GM12878 (cell line): ENCODE data around the gene SNX13. TPM values are rescaled to one million over a fixed set of nuclear protein-coding genes. Genes with fewer than 3 reads are reported as not detected.

Experiments
- ATAC-seq: fragments of 200-7000 bp; cut with Tn5 transposase; 3 replicates; pipeline ENCODE4 v1.9.1; 2020; ENCODE audit warnings: mild to moderate bottlenecking, moderate library complexity
- BruUV-seq: library from RNA; stranded (reverse); fragments of 400-500 nt; replicated peaks from 2 replicates; lab custom pipeline; 2021; lab: Mats Ljungman, UMichigan
- CTCF ChIA-PET: fragments of 300-600 bp; sonication (Branson Sonifier 250); formaldehyde crosslinking; extraction: SDS; loops from one replicate; lab custom pipeline; 2021; ENCODE audit warnings: inconsistent platforms; lab: Yijun Ruan, JAX
- POLR2A ChIA-PET: fragments of 350-600 bp; formaldehyde crosslinking; extraction: SDS; loops from one replicate; lab custom pipeline; 2021; ENCODE audit warnings: inconsistent platforms; lab: Charles Lee
- RAD21 ChIA-PET: fragments of 300-600 bp; sonication (Branson Sonifier 250); formaldehyde crosslinking; loops from one replicate; lab custom pipeline; 2023; ENCODE audit warnings: antibody characterized with exemption; ENCODE audit not compliant: unreplicated experiment; lab: Charles Lee
- SMC1A ChIA-PET: fragments of 300-600 bp; sonication (Branson Sonifier 250); formaldehyde crosslinking; loops from one replicate; lab custom pipeline; 2023; ENCODE audit not compliant: unreplicated experiment, uncharacterized antibody; lab: Charles Lee
- DNase-seq: peaks from one replicate; pipeline ENCODE4 v3.0.0-alpha.2; 2011; ENCODE audit warnings: low read depth, low spot score
- FAIRE-seq: peaks from 3 replicates; lab custom pipeline; 2011; peaks lifted over from hg19 to GRCh38; lab: Jason Lieb, UNC
- H2AFZ ChIP-seq: 2 replicates; pipeline ENCODE4 v1.6.0; 2011; ENCODE audit warnings: low read depth, low read length, control low read depth; ENCODE audit not compliant: control insufficient read depth
- H3K27ac ChIP-seq: 2 replicates; pipeline ENCODE4 v1.5.1; 2011; ENCODE audit warnings: control low read depth; ENCODE audit not compliant: control insufficient read depth, insufficient read depth
- H3K27me3 ChIP-seq, 2 experiments: replicated peaks in 1 of 2; 2 replicates each; pipeline versions ENCODE4 v1.6.0 to v1.6.1; 2011; ENCODE audit warnings: low read length in 1 of 2; ENCODE audit not compliant: control insufficient read depth in 2 of 2, insufficient read depth in 2 of 2
- H3K36me3 ChIP-seq, 2 experiments: 2 replicates each; pipeline ENCODE4 v1.5.1; 2011; ENCODE audit warnings: low read length in 1 of 2; ENCODE audit not compliant: control insufficient read depth in 2 of 2, insufficient read depth in 2 of 2
- H3K4me1 ChIP-seq: 2 replicates; pipeline ENCODE4 v1.6.1; 2011; ENCODE audit warnings: mild to moderate bottlenecking, low read length, moderate library complexity, mixed read lengths; ENCODE audit not compliant: control insufficient read depth, insufficient read depth
- H3K4me2 ChIP-seq: 2 replicates; pipeline ENCODE4 v1.6.0; 2011; ENCODE audit warnings: control low read depth; ENCODE audit not compliant: control insufficient read depth, insufficient read depth
- H3K4me3 ChIP-seq: fragments of 200-600 bp; sonication (generic); 2 replicates; pipeline ENCODE4 v1.5.1; 2016
- H3K79me2 ChIP-seq: 2 replicates; pipeline ENCODE4 v1.6.0; 2011; ENCODE audit warnings: low read length; ENCODE audit not compliant: control insufficient read depth, insufficient read depth
- H3K9ac ChIP-seq: 2 replicates; pipeline ENCODE4 v1.8.0; 2011; ENCODE audit warnings: low read length, control low read depth, mixed read lengths; ENCODE audit not compliant: control insufficient read depth, insufficient read depth
- H3K9me3 ChIP-seq: replicated peaks from 3 replicates; pipeline ENCODE4 v1.5.1; 2011; ENCODE audit warnings: mild to moderate bottlenecking, low read length; ENCODE audit not compliant: control insufficient read depth, insufficient read depth
- H4K20me1 ChIP-seq: 2 replicates; pipeline ENCODE4 v1.6.0; 2011; ENCODE audit not compliant: control insufficient read depth, insufficient read depth
- BCLAF1 ChIP-seq: fragments of 450-650 bp; IDR thresholded peaks from 2 replicates; pipeline ENCODE4 v1.6.1; 2017; ENCODE audit warnings: antibody characterized with exemption, mild to moderate bottlenecking, moderate library complexity
- BHLHE40 ChIP-seq, 2 experiments: fragments of 450-650 bp in 1 of 2; IDR thresholded peaks; 2 replicates each; pipeline ENCODE4 v1.6.1; 2011 to 2017; ENCODE audit warnings: low read depth in 2 of 2, borderline replicate concordance in 1 of 2, improper control_type of control experiment in 1 of 2, low read length in 1 of 2, mild to moderate bottlenecking in 1 of 2
- BMI1 ChIP-seq: fragments of 450-650 bp; IDR thresholded peaks from 2 replicates; pipeline ENCODE4 v1.6.1; 2016; ENCODE audit warnings: mild to moderate bottlenecking, moderate library complexity, borderline replicate concordance
- BRCA1 ChIP-seq: IDR thresholded peaks from 2 replicates; pipeline ENCODE4 v1.6.1; 2011; ENCODE audit warnings: low read depth, low read length, improper control_type of control experiment
- CHD2 ChIP-seq: IDR thresholded peaks from 2 replicates; pipeline ENCODE4 v1.6.1; 2011; ENCODE audit warnings: low read depth, low read length, improper control_type of control experiment, borderline replicate concordance
- CREB1 ChIP-seq: IDR thresholded peaks from 2 replicates; pipeline ENCODE4 v1.6.1; 2012; ENCODE audit warnings: low read depth, mild to moderate bottlenecking, inconsistent platforms
- DPF2 ChIP-seq: fragments of 450-650 bp; IDR thresholded peaks from 2 replicates; pipeline ENCODE4 v1.6.1; 2017; ENCODE audit warnings: mild to moderate bottlenecking
- E4F1 ChIP-seq: fragments of 450-650 bp; IDR thresholded peaks from 2 replicates; pipeline ENCODE4 v1.6.1; 2018; ENCODE audit warnings: borderline replicate concordance, mild to moderate bottlenecking; ENCODE audit not compliant: partially characterized antibody
- JUND ChIP-seq: IDR thresholded peaks from 2 replicates; pipeline ENCODE4 v1.6.1; 2012; ENCODE audit warnings: low read depth, mild to moderate bottlenecking, low read length, improper control_type of control experiment, moderate library complexity
- KDM1A ChIP-seq: fragments of 200-600 bp; sonication (generic); IDR thresholded peaks from 2 replicates; pipeline ENCODE4 v1.6.1; 2016; ENCODE audit warnings: borderline replicate concordance
- KLF5 ChIP-seq: fragments of 450-650 bp; IDR thresholded peaks from 2 replicates; pipeline ENCODE4 v1.6.1; 2014; ENCODE audit warnings: mild to moderate bottlenecking; ENCODE audit not compliant: partially characterized antibody
- NFYA ChIP-seq: IDR thresholded peaks from 2 replicates; pipeline ENCODE4 v1.6.1; 2011; ENCODE audit warnings: low read depth, mild to moderate bottlenecking, low read length, improper control_type of control experiment, borderline replicate concordance
- NR2F1 ChIP-seq: fragments of 450-650 bp; conservative IDR thresholded peaks from 2 replicates; pipeline ENCODE4 v1.6.1; 2017; ENCODE audit warnings: mild to moderate bottlenecking
- RAD21 ChIP-seq: IDR thresholded peaks from 2 replicates; pipeline ENCODE4 v1.6.1; 2011; ENCODE audit warnings: mild to moderate bottlenecking, low read depth, low read length, moderate library complexity; ENCODE audit not compliant: insufficient read depth
- RAD51 ChIP-seq: fragments of 450-650 bp; IDR thresholded peaks from 2 replicates; pipeline ENCODE4 v1.6.1; 2016; ENCODE audit warnings: moderate library complexity, mild to moderate bottlenecking, inconsistent platforms
- SMC3 ChIP-seq: IDR thresholded peaks from 2 replicates; pipeline ENCODE4 v1.6.1; 2011; ENCODE audit warnings: low read length, improper control_type of control experiment, borderline replicate concordance
- SREBF1 ChIP-seq: IDR thresholded peaks from 2 replicates; pipeline ENCODE4 v1.6.1; 2012; ENCODE audit warnings: mild to moderate bottlenecking, low read length
- TAF1 ChIP-seq: IDR thresholded peaks from 2 replicates; pipeline ENCODE4 v1.6.1; 2011; ENCODE audit warnings: mild to moderate bottlenecking, low read depth, low read length, borderline replicate concordance
- ZBED1 ChIP-seq: IDR thresholded peaks from 2 replicates; pipeline ENCODE4 v1.6.1; 2016; ENCODE audit warnings: borderline replicate concordance
- WGBS: methylation state at CpG from one replicate; pipeline ENCODE4 v1.1.6; 2016; ENCODE audit warnings: low lambda C conversion rate; ENCODE audit not compliant: insufficient replicate concordance, insufficient coverage; ENCODE audit errors: missing lambda C conversion rate; 5-methylcytosine and 5-hydroxymethylcytosine counted together
- in situ Hi-C: fragments of 300-500 bp; cut with MboI; formaldehyde crosslinking; loops from 9 replicates; pipeline ENCODE4 v1.14.3; 2018; ENCODE audit warnings: mixed read lengths
- intact Hi-C: fragments of 100-400 bp; cut with micrococcal nuclease; formaldehyde crosslinking; loops from one replicate; pipeline ENCODE4 v1.14.2; 2022; ENCODE audit not compliant: unreplicated experiment
- polyA plus RNA-seq, 11 experiments: library from polyadenylated mRNA; depleted of rRNA in 4 of 11; unstranded in 6 of 11; stranded (reverse) in 5 of 11; fragments of >200 nt; fragmentation: Nextera tagmentation in 4 of 11; fragmentation: Illumina TruSeq in 1 of 11; extraction: Ambion mirVana in 4 of 11; extraction: Trizol in 1 of 11; gene quantifications; 1 replicate in 1 of 11; 2 replicates in 10 of 11; pipeline versions ENCODE4 v1.2.1 to v1.2.3, GENCODE V29; 2011 to 2016; ENCODE audit warnings: inconsistent platforms in 2 of 11, missing spikeins in 2 of 11, low read depth in 1 of 11
- total RNA-seq, 4 experiments: library from RNA; depleted of rRNA in 3 of 4; stranded (reverse); fragments of >200 nt in 3 of 4; fragmentation: Illumina TruSeq in 1 of 4; extraction: Trizol in 1 of 4; gene quantifications; 2 replicates each; pipeline versions ENCODE4 v1.2.1 to v1.2.3, GENCODE V29; 2013 to 2021

The SNX13 gene
- total and polyA plus RNA-seq, 10 of the 15 experiments (the other 5 are each of a cell fraction or from before 2014, with no cell fraction given): 2.2 to 17.1 (median 11.9) TPM

- H3K27me3 ChIP-seq: peaks cover 0 to 8% of the 10 kb centered on the region in 2 experiments; a peak in 2 of 4 replicates
- H3K9me3 ChIP-seq: no peaks in the 10 kb centered on the region
- H3K9ac ChIP-seq: no peak overlapping the region
- SMC1A ChIA-PET: interaction anchor here (1.0 to 1.9 kb wide), 5 partner anchors 17 to 222 kb away, joined by 3 to 5 read pairs (median 4); no protein-coding TSS in a partner anchor
- CTCF ChIA-PET: interaction anchor here (0.9 to 1.0 kb wide), 2 partner anchors 9 to 199 kb away, joined by 3 to 4 read pairs; no protein-coding TSS in a partner anchor
- H3K27ac ChIP-seq: no peak overlapping the region
- H3K79me2 ChIP-seq: no peaks in the 10 kb centered on the region
- DNase-seq (no peak), FAIRE-seq (no peak), ATAC-seq (no peak)
- POLR2A ChIA-PET: no interaction called here
- no TSS peak for BruUV-seq
- intact Hi-C loops (no loop called here), in situ Hi-C loops (no loop called here)
- whole genome bisulfite sequencing: 13% methylated on average over 5 of the region's 5 CpGs
- H3K4me3 ChIP-seq: no peak overlapping the region
- H3K4me2 ChIP-seq: no peak overlapping the region
- no peaks in the 10 kb centered on the region for H3K36me3 ChIP-seq
- RAD21 ChIA-PET: interaction anchor here (0.5 to 2.2 kb wide), 3 partner anchors 198 to 299 kb away, joined by 3 to 9 read pairs (median 3); no protein-coding TSS in a partner anchor
- H3K4me1 ChIP-seq: no peaks in the 10 kb centered on the region
- H4K20me1 ChIP-seq: no peaks in the 10 kb centered on the region
- H2AFZ ChIP-seq: no peak overlapping the region
- TF ChIP-seq JUND (no peak), NR2F1 (no peak), DPF2 (no peak), CREB1 (no peak), SMC3 (no peak), NFYA (no peak), BCLAF1 (no peak), BHLHE40 (IDR thresholded peaks at IDR 0.05; ENCODE audit: borderline replicate concordance in 1 of 2, low read depth in 2 of 2, low read length in 1 of 2) (no peak), BMI1 (no peak), RAD21 (no peak), ZBED1 (no peak), SREBF1 (no peak), TAF1 (no peak), E4F1 (no peak), BRCA1 (no peak), CHD2 (no peak), KDM1A (no peak), RAD51 (no peak), KLF5 (no peak)
These were observed 28.8 kb upstream of the SNX13 start for GRCh38 chr7:17968791-17969715.
